H54 (cell line): ENCODE measurements around the gene MLLT10.

Source experiments
- DNase-seq: peaks from one replicate; pipeline ENCODE4 v3.0.0; 2011; ENCODE audit warnings: low spot score, mixed read lengths; ENCODE audit not compliant: insufficient read length
- FAIRE-seq: peaks from 3 replicates; lab custom pipeline; 2011; peaks lifted over from hg19 to GRCh38; lab: Jason Lieb, UNC
- POLR2A ChIP-seq: IDR thresholded peaks from 2 replicates; pipeline ENCODE4 v1.6.1; 2011; ENCODE audit warnings: low read depth, mild to moderate bottlenecking, low read length

Gene MLLT10

GRCh38 chr10:21524131-21524525, 9.9 kb upstream of the MLLT10 start:
- no peak for TF ChIP-seq POLR2A
- DNase-seq (no peak), FAIRE-seq (no peak)

GRCh38 chr10:21524526-21525366, 9.3 kb upstream of the MLLT10 start:
- FAIRE-seq (peak; percentile 57), DNase-seq (no peak)
- no peak for TF ChIP-seq POLR2A

GRCh38 chr10:21525367-21526187, 8.5 kb upstream of the MLLT10 start, which contains the start of gene SKIDA1:
Gene SKIDA1 (minus strand): TSS chr10:21525682. CDS start chr10:21517822, 7,860 bp downstream.
- TF ChIP-seq POLR2A = 0 out of 2 replicates have a peak, but pooled peaks have one; percentile 9
- DNase-seq (no peak), FAIRE-seq (peak; percentile 94)

GRCh38 chr10:21526188-21526859, 7.7 kb upstream of the MLLT10 start:
- TF ChIP-seq POLR2A = peak; percentile 46; the same call in 1 of the 2 replicates
- FAIRE-seq = no peak
- no peak for DNase-seq

GRCh38 chr10:21526860-21527597, 7.0 kb upstream of the MLLT10 start:
- DNase-seq (no peak), FAIRE-seq (no peak)
- no peak; the same call in 1 of the 2 replicates for TF ChIP-seq POLR2A

GRCh38 chr10:21527598-21528235, 6.3 kb upstream of the MLLT10 start:
- FAIRE-seq (no peak), DNase-seq (no peak)
- no peak for TF ChIP-seq POLR2A

- FAIRE-seq (no peak), DNase-seq (no peak)
- no peak for TF ChIP-seq POLR2A
Measured at GRCh38 chr10:21528236-21529031, 5.6 kb upstream of the MLLT10 start.

GRCh38 chr10:21529032-21529910, 4.8 kb upstream of the MLLT10 start:
- no peak for TF ChIP-seq POLR2A
- peak; percentile 81 for FAIRE-seq
- no peak for DNase-seq

- TF ChIP-seq POLR2A = no peak
- FAIRE-seq = no peak
- DNase-seq = no peak
Measured at GRCh38 chr10:21530168-21530567, 3.9 kb upstream of the MLLT10 start.

GRCh38 chr10:21530641-21531040, 3.4 kb upstream of the MLLT10 start:
- DNase-seq (no peak), FAIRE-seq (no peak)
- TF ChIP-seq POLR2A = no peak

- TF ChIP-seq POLR2A = no peak
- DNase-seq (no peak), FAIRE-seq (peak; percentile 86)
Measured at GRCh38 chr10:21531164-21531563, 2.9 kb upstream of the MLLT10 start.
